ENCODE results near the gene KRT74. TPM values are rescaled to one million over a fixed set of nuclear protein-coding genes. Genes with fewer than 3 reads are reported as not detected.

Gene KRT74
- total RNA-seq, 1 donor from 2014 or later, result not detected

GRCh38 chr12:52530905-52531304, 42.7 kb downstream of the KRT74 start:
- Mint-ChIP-seq H3K4me1 (no peaks in the 10 kb centered on the region), H3K9me3 (no peaks in the 10 kb centered on the region), H3K4me3 (no peak overlapping the region), H3K36me3 (ENCODE audit: low read depth) (no peaks in the 10 kb centered on the region), H3K27ac (no peak overlapping the region), H3K27me3 (peaks cover 3% of the 10 kb centered on the region)
- CTCF ChIA-PET, result no interaction called here
- no peak for ATAC-seq (ENCODE audit: low read depth)
- intact Hi-C loops (cut with micrococcal nuclease), result no loop called here
- no peak for DNase-seq
- POLR2A ChIA-PET, result no interaction called here
- TF ChIP-seq CTCF (IDR thresholded peaks at IDR 0.05), result no peak

GRCh38 chr12:52530366-52530765, 43.3 kb downstream of the KRT74 start:
- peaks cover 6% of the 10 kb centered on the region for H3K27me3 Mint-ChIP-seq
- H3K4me1 Mint-ChIP-seq, result no peaks in the 10 kb centered on the region
- no peak for TF ChIP-seq CTCF (IDR thresholded peaks at IDR 0.05)
- ChIA-PET CTCF (no interaction called here), POLR2A (no interaction called here)
- no peak overlapping the region for H3K4me3 Mint-ChIP-seq
- intact Hi-C loops (cut with micrococcal nuclease), result no loop called here
- H3K9me3 Mint-ChIP-seq, result no peaks in the 10 kb centered on the region
- ATAC-seq (ENCODE audit: low read depth), result no peak
- no peak for DNase-seq
- no peaks in the 10 kb centered on the region for H3K36me3 Mint-ChIP-seq (ENCODE audit: low read depth)
- H3K27ac Mint-ChIP-seq, result no peak overlapping the region

GRCh38 chr12:52529846-52530245, 43.8 kb downstream of the KRT74 start:
- no peaks in the 10 kb centered on the region for H3K9me3 Mint-ChIP-seq
- no peak overlapping the region for H3K4me3 Mint-ChIP-seq
- H3K4me1 Mint-ChIP-seq, result no peaks in the 10 kb centered on the region
- DNase-seq, result no peak
- CTCF ChIA-PET, result no interaction called here
- no peak for ATAC-seq (ENCODE audit: low read depth)
- H3K36me3 Mint-ChIP-seq (ENCODE audit: low read depth), result no peaks in the 10 kb centered on the region
- peaks cover 6% of the 10 kb centered on the region for H3K27me3 Mint-ChIP-seq
- intact Hi-C loops (cut with micrococcal nuclease), result no loop called here
- H3K27ac Mint-ChIP-seq, result no peak overlapping the region
- no peak for TF ChIP-seq CTCF (IDR thresholded peaks at IDR 0.05)
- POLR2A ChIA-PET, result no interaction called here

GRCh38 chr12:52529417-52529816, 44.2 kb downstream of the KRT74 start:
- H3K4me3 Mint-ChIP-seq, result no peak overlapping the region
- H3K27me3 Mint-ChIP-seq, result peaks cover 6% of the 10 kb centered on the region
- no peaks in the 10 kb centered on the region for H3K36me3 Mint-ChIP-seq (ENCODE audit: low read depth)
- DNase-seq, result no peak
- intact Hi-C loops (cut with micrococcal nuclease), result no loop called here
- TF ChIP-seq CTCF (IDR thresholded peaks at IDR 0.05), result no peak
- no peak overlapping the region for H3K27ac Mint-ChIP-seq
- no peak for ATAC-seq (ENCODE audit: low read depth)
- ChIA-PET POLR2A (no interaction called here), CTCF (no interaction called here)
- H3K4me1 Mint-ChIP-seq, result no peaks in the 10 kb centered on the region
- no peaks in the 10 kb centered on the region for H3K9me3 Mint-ChIP-seq

GRCh38 chr12:52528641-52529143, 45.0 kb downstream of the KRT74 start:
- DNase-seq (peak; percentile 3), ATAC-seq (ENCODE audit: low read depth) (no peak)
- H3K4me3 Mint-ChIP-seq, result no peak overlapping the region
- H3K9me3 Mint-ChIP-seq, result no peaks in the 10 kb centered on the region
- CTCF ChIA-PET, result no interaction called here
- intact Hi-C loops (cut with micrococcal nuclease), result no loop called here
- H3K27ac Mint-ChIP-seq, result no peak overlapping the region
- POLR2A ChIA-PET, result no interaction called here
- peaks cover 6% of the 10 kb centered on the region for H3K27me3 Mint-ChIP-seq
- no peaks in the 10 kb centered on the region for H3K4me1 Mint-ChIP-seq
- H3K36me3 Mint-ChIP-seq (ENCODE audit: low read depth), result no peaks in the 10 kb centered on the region
- no peak for TF ChIP-seq CTCF (IDR thresholded peaks at IDR 0.05)
